Measurements from ENCODE around the gene SLC9C1. TPM values are rescaled to one million over a fixed set of nuclear protein-coding genes. Genes with fewer than 3 reads are reported as not detected.
A peak's percentile ranks its signal among the peaks of the same experiment; 100 is the strongest.

Gene SLC9C1
- total RNA-seq, 1 donor from 2014 or later: 0.13 TPM

- peaks cover 20% of the 10 kb centered on the region for H3K4me1 Mint-ChIP-seq (ENCODE audit: unreplicated experiment)
- no peak overlapping the region for H3K4me3 Mint-ChIP-seq (ENCODE audit: unreplicated experiment)
- H3K27ac Mint-ChIP-seq (ENCODE audit: unreplicated experiment): no peak overlapping the region
- H3K27me3 Mint-ChIP-seq (ENCODE audit: unreplicated experiment): no peaks in the 10 kb centered on the region
- H3K36me3 Mint-ChIP-seq (ENCODE audit: low read depth, unreplicated experiment): peaks cover 9% of the 10 kb centered on the region
- DNase-seq (ENCODE audit: low spot score): peak; percentile 50
- peak; percentile 52 for TF ChIP-seq CTCF (IDR thresholded peaks at IDR 0.05; ENCODE audit: unreplicated experiment)
- no peaks in the 10 kb centered on the region for H3K9me3 Mint-ChIP-seq (ENCODE audit: unreplicated experiment)
These were observed 182.1 kb downstream of the SLC9C1 start for GRCh38 chr3:112111785-112112402.

DNA sequence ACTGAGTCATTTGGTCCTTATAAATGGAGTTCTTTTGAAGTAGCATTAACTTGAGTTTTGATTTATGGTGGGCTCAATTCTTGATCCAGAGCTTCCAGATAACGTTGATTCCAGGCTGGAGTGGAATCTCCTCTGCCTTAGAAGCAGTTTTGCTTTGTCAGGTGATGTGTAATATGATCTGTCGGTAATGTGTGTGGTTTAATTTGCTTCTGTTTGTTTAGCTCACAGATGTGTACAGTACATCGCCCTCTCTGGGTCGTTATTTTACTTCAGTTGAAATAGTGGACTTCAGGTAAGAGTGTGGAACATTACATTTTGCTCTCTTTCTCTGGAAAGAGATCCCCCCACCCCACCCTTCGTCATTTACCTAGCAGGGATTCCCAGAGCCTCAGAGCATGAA, 184.7 kb downstream of the SLC9C1 start:
- H3K9me3 Mint-ChIP-seq (ENCODE audit: unreplicated experiment): no peaks in the 10 kb centered on the region
- peaks cover 9% of the 10 kb centered on the region for H3K36me3 Mint-ChIP-seq (ENCODE audit: low read depth, unreplicated experiment)
- H3K27me3 Mint-ChIP-seq (ENCODE audit: unreplicated experiment): no peaks in the 10 kb centered on the region
- DNase-seq (ENCODE audit: low spot score): no peak
- no peak for TF ChIP-seq CTCF (IDR thresholded peaks at IDR 0.05; ENCODE audit: unreplicated experiment)
- no peak overlapping the region for H3K4me3 Mint-ChIP-seq (ENCODE audit: unreplicated experiment)
- peaks cover 6% of the 10 kb centered on the region for H3K4me1 Mint-ChIP-seq (ENCODE audit: unreplicated experiment)
- no peak overlapping the region for H3K27ac Mint-ChIP-seq (ENCODE audit: unreplicated experiment)

DNA sequence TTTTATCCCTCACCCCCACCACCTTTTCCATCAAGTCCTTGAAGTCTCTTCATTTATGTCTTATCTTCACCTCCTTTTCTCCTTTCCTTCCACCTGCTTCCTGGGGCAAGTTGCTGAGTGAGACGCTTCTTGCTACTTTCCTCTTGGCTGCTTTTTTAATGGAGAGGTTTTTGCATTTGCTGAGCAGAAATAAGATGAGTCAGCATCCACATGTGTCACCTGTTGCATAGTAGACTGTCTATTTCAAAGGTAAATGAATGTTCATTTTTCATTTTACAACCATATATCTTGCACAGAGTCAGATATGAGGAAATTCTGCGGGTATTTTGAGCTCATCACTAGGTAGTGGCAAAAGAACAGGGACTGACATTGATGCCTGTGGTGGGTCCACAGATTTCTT, 189.2 kb downstream of the SLC9C1 start:
- Mint-ChIP-seq H3K27ac (ENCODE audit: unreplicated experiment) (no peak overlapping the region), H3K36me3 (ENCODE audit: low read depth, unreplicated experiment) (peaks cover 6% of the 10 kb centered on the region), H3K4me3 (ENCODE audit: unreplicated experiment) (no peak overlapping the region), H3K9me3 (ENCODE audit: unreplicated experiment) (no peaks in the 10 kb centered on the region), H3K27me3 (ENCODE audit: unreplicated experiment) (no peaks in the 10 kb centered on the region), H3K4me1 (ENCODE audit: unreplicated experiment) (peaks cover 2% of the 10 kb centered on the region)
- no peak for TF ChIP-seq CTCF (IDR thresholded peaks at IDR 0.05; ENCODE audit: unreplicated experiment)
- DNase-seq (ENCODE audit: low spot score): no peak

DNA sequence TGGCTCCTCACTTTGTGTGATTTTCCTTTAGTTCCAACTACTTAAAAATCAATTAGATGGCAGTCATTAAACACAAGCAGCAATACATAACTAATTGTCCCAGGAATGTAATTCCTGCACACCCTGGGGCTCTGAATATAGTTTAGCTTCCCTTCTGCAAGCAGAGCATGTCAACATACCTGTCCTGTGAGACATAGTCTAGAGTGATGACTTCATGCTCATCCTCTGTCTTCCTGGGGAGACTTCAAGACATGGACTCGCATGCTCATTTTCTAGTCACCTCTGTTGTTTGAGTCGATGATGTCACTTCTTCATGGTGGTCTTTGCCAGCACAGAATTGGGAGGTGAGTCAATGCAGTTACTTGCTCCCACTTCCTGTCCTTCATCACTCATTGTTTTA, 192.1 kb downstream of the SLC9C1 start:
- H3K36me3 Mint-ChIP-seq (ENCODE audit: low read depth, unreplicated experiment): peaks cover 12% of the 10 kb centered on the region
- TF ChIP-seq CTCF (IDR thresholded peaks at IDR 0.05; ENCODE audit: unreplicated experiment): no peak
- H3K4me3 Mint-ChIP-seq (ENCODE audit: unreplicated experiment): no peak overlapping the region
- no peak overlapping the region for H3K27ac Mint-ChIP-seq (ENCODE audit: unreplicated experiment)
- H3K9me3 Mint-ChIP-seq (ENCODE audit: unreplicated experiment): no peaks in the 10 kb centered on the region
- H3K4me1 Mint-ChIP-seq (ENCODE audit: unreplicated experiment): no peaks in the 10 kb centered on the region
- H3K27me3 Mint-ChIP-seq (ENCODE audit: unreplicated experiment): no peaks in the 10 kb centered on the region
- no peak for DNase-seq (ENCODE audit: low spot score)

- H3K4me3 Mint-ChIP-seq (ENCODE audit: unreplicated experiment): no peak overlapping the region
- TF ChIP-seq CTCF (IDR thresholded peaks at IDR 0.05; ENCODE audit: unreplicated experiment): no peak
- no peaks in the 10 kb centered on the region for H3K27me3 Mint-ChIP-seq (ENCODE audit: unreplicated experiment)
- no peaks in the 10 kb centered on the region for H3K9me3 Mint-ChIP-seq (ENCODE audit: unreplicated experiment)
- no peak overlapping the region for H3K27ac Mint-ChIP-seq (ENCODE audit: unreplicated experiment)
- H3K36me3 Mint-ChIP-seq (ENCODE audit: low read depth, unreplicated experiment): peaks cover 5% of the 10 kb centered on the region
- no peak for DNase-seq (ENCODE audit: low spot score)
- H3K4me1 Mint-ChIP-seq (ENCODE audit: unreplicated experiment): peaks cover 24% of the 10 kb centered on the region
These were observed 196.6 kb downstream of the SLC9C1 start for GRCh38 chr3:112097378-112097777.

Data from endothelial cell (in vitro differentiated cells).